GM12878 (cell line): ENCODE measurements around the gene PGA3. TPM values are rescaled to one million over a fixed set of nuclear protein-coding genes. Genes with fewer than 3 reads are reported as not detected.

Experiments used
- ATAC-seq: fragments of 200-7000 bp; cut with Tn5 transposase; 3 replicates; pipeline ENCODE4 v1.9.1; 2020; ENCODE audit warnings: mild to moderate bottlenecking, moderate library complexity
- BruUV-seq: library from RNA; stranded (reverse); fragments of 400-500 nt; replicated peaks from 2 replicates; lab custom pipeline; 2021; lab: Mats Ljungman, UMichigan
- CTCF ChIA-PET: fragments of 300-600 bp; sonication (Branson Sonifier 250); formaldehyde crosslinking; extraction: SDS; loops from one replicate; lab custom pipeline; 2021; ENCODE audit warnings: inconsistent platforms; lab: Yijun Ruan, JAX
- POLR2A ChIA-PET: fragments of 350-600 bp; formaldehyde crosslinking; extraction: SDS; loops from one replicate; lab custom pipeline; 2021; ENCODE audit warnings: inconsistent platforms; lab: Charles Lee
- RAD21 ChIA-PET: fragments of 300-600 bp; sonication (Branson Sonifier 250); formaldehyde crosslinking; loops from one replicate; lab custom pipeline; 2023; ENCODE audit warnings: antibody characterized with exemption; ENCODE audit not compliant: unreplicated experiment; lab: Charles Lee
- SMC1A ChIA-PET: fragments of 300-600 bp; sonication (Branson Sonifier 250); formaldehyde crosslinking; loops from one replicate; lab custom pipeline; 2023; ENCODE audit not compliant: unreplicated experiment, uncharacterized antibody; lab: Charles Lee
- DNase-seq: peaks from one replicate; pipeline ENCODE4 v3.0.0-alpha.2; 2011; ENCODE audit warnings: low read depth, low spot score
- FAIRE-seq: peaks from 3 replicates; lab custom pipeline; 2011; peaks lifted over from hg19 to GRCh38; lab: Jason Lieb, UNC
- H2AFZ ChIP-seq: 2 replicates; pipeline ENCODE4 v1.6.0; 2011; ENCODE audit warnings: low read depth, low read length, control low read depth; ENCODE audit not compliant: control insufficient read depth
- H3K27ac ChIP-seq: 2 replicates; pipeline ENCODE4 v1.5.1; 2011; ENCODE audit warnings: control low read depth; ENCODE audit not compliant: control insufficient read depth, insufficient read depth
- H3K27me3 ChIP-seq, 2 experiments: replicated peaks in 1 of 2; 2 replicates each; pipeline versions ENCODE4 v1.6.0 to v1.6.1; 2011; ENCODE audit warnings: low read length in 1 of 2; ENCODE audit not compliant: control insufficient read depth in 2 of 2, insufficient read depth in 2 of 2
- H3K36me3 ChIP-seq, 2 experiments: 2 replicates each; pipeline ENCODE4 v1.5.1; 2011; ENCODE audit warnings: low read length in 1 of 2; ENCODE audit not compliant: control insufficient read depth in 2 of 2, insufficient read depth in 2 of 2
- H3K4me1 ChIP-seq: 2 replicates; pipeline ENCODE4 v1.6.1; 2011; ENCODE audit warnings: mild to moderate bottlenecking, low read length, moderate library complexity, mixed read lengths; ENCODE audit not compliant: control insufficient read depth, insufficient read depth
- H3K4me2 ChIP-seq: 2 replicates; pipeline ENCODE4 v1.6.0; 2011; ENCODE audit warnings: control low read depth; ENCODE audit not compliant: control insufficient read depth, insufficient read depth
- H3K4me3 ChIP-seq: fragments of 200-600 bp; sonication (generic); 2 replicates; pipeline ENCODE4 v1.5.1; 2016
- H3K79me2 ChIP-seq: 2 replicates; pipeline ENCODE4 v1.6.0; 2011; ENCODE audit warnings: low read length; ENCODE audit not compliant: control insufficient read depth, insufficient read depth
- H3K9ac ChIP-seq: 2 replicates; pipeline ENCODE4 v1.8.0; 2011; ENCODE audit warnings: low read length, control low read depth, mixed read lengths; ENCODE audit not compliant: control insufficient read depth, insufficient read depth
- H3K9me3 ChIP-seq: replicated peaks from 3 replicates; pipeline ENCODE4 v1.5.1; 2011; ENCODE audit warnings: mild to moderate bottlenecking, low read length; ENCODE audit not compliant: control insufficient read depth, insufficient read depth
- H4K20me1 ChIP-seq: 2 replicates; pipeline ENCODE4 v1.6.0; 2011; ENCODE audit not compliant: control insufficient read depth, insufficient read depth
- HDGF ChIP-seq: fragments of 450-650 bp; IDR thresholded peaks from 2 replicates; pipeline ENCODE4 v1.6.1; 2016; ENCODE audit warnings: antibody characterized with exemption
- LARP7 ChIP-seq: fragments of 450-650 bp; IDR thresholded peaks from 2 replicates; pipeline ENCODE4 v1.6.1; 2017; ENCODE audit warnings: mild to moderate bottlenecking
- WRNIP1 ChIP-seq: IDR thresholded peaks from 2 replicates; pipeline ENCODE4 v1.6.1; 2011; ENCODE audit warnings: low read depth, low read length, improper control_type of control experiment, borderline replicate concordance
- WGBS: methylation state at CpG from one replicate; pipeline ENCODE4 v1.1.6; 2016; ENCODE audit warnings: low lambda C conversion rate; ENCODE audit not compliant: insufficient replicate concordance, insufficient coverage; ENCODE audit errors: missing lambda C conversion rate; 5-methylcytosine and 5-hydroxymethylcytosine counted together
- in situ Hi-C: fragments of 300-500 bp; cut with MboI; formaldehyde crosslinking; loops from 9 replicates; pipeline ENCODE4 v1.14.3; 2018; ENCODE audit warnings: mixed read lengths
- intact Hi-C: fragments of 100-400 bp; cut with micrococcal nuclease; formaldehyde crosslinking; loops from one replicate; pipeline ENCODE4 v1.14.2; 2022; ENCODE audit not compliant: unreplicated experiment
- polyA plus RNA-seq, 11 experiments: library from polyadenylated mRNA; depleted of rRNA in 4 of 11; unstranded in 6 of 11; stranded (reverse) in 5 of 11; fragments of >200 nt; fragmentation: Nextera tagmentation in 4 of 11; fragmentation: Illumina TruSeq in 1 of 11; extraction: Ambion mirVana in 4 of 11; extraction: Trizol in 1 of 11; gene quantifications; 1 replicate in 1 of 11; 2 replicates in 10 of 11; pipeline versions ENCODE4 v1.2.1 to v1.2.3, GENCODE V29; 2011 to 2016; ENCODE audit warnings: inconsistent platforms in 2 of 11, missing spikeins in 2 of 11, low read depth in 1 of 11
- total RNA-seq, 4 experiments: library from RNA; depleted of rRNA in 3 of 4; stranded (reverse); fragments of >200 nt in 3 of 4; fragmentation: Illumina TruSeq in 1 of 4; extraction: Trizol in 1 of 4; gene quantifications; 2 replicates each; pipeline versions ENCODE4 v1.2.1 to v1.2.3, GENCODE V29; 2013 to 2021

Gene PGA3
- total and polyA plus RNA-seq, 10 of the 15 experiments (the other 5 are each of a cell fraction or from before 2014, with no cell fraction given), result not detected

DNA sequence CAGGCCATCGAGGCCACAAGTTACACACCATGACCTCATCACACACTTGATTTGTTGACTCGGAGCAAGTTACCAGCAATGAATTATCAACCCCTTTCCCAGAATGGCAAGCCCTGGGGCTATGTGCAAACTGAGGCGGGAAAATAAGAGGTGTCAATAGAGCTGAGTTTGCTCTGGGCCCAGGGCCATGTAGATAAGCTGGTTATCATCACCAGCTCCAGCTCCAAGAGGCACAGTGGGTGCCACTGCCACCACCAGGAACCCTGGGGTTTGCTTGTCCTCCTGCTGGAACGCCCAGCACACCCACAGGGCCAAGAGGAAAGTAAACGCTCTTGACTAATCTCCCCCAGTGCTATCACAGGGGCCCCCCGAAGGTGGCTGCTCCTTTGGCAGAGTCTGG lies 29.0 kb upstream of the PGA3 start:
- H3K4me3 ChIP-seq, result no peak overlapping the region
- 31% methylated on average over 6 of the region's 6 CpGs for WGBS
- FAIRE-seq (no peak), ATAC-seq (no peak), DNase-seq (no peak)
- SMC1A ChIA-PET, result interaction anchor here (1.1 to 1.5 kb wide), 3 partner anchors 8 to 342 kb away, joined by 4 to 5 read pairs (median 4); no protein-coding TSS in a partner anchor
- intact Hi-C loops (no loop called here), in situ Hi-C loops (no loop called here)
- no peak overlapping the region for H3K27ac ChIP-seq
- BruUV-seq, result no TSS peak
- H3K27me3 ChIP-seq, result no peaks in the 10 kb centered on the region; a peak in 1 of 4 replicates
- POLR2A ChIA-PET, result interaction anchor here (0.6 kb wide), 1 partner anchor 260 kb away, joined by 3 read pairs; the partner anchor contains the start of gene TMEM109
- RAD21 ChIA-PET, result interaction anchor here (0.8 to 1.0 kb wide), 2 partner anchors 41 to 343 kb away, joined by 3 to 6 read pairs; no protein-coding TSS in a partner anchor
- no peaks in the 10 kb centered on the region for H3K4me1 ChIP-seq
- no peak overlapping the region for H3K9ac ChIP-seq
- CTCF ChIA-PET, result interaction anchor here (0.7 to 5.7 kb wide), 5 partner anchors 13 to 343 kb away, joined by 3 to 35 read pairs (median 8); no protein-coding TSS in a partner anchor
- peaks cover 2% of the 10 kb centered on the region; the same call in 2 of the 3 replicates for H3K9me3 ChIP-seq
- H4K20me1 ChIP-seq, result no peaks in the 10 kb centered on the region
- H2AFZ ChIP-seq, result no peak overlapping the region
- TF ChIP-seq WRNIP1 (no peak), HDGF (no peak)
- no peak overlapping the region for H3K4me2 ChIP-seq
- H3K36me3 ChIP-seq, result no peaks in the 10 kb centered on the region
- no peaks in the 10 kb centered on the region for H3K79me2 ChIP-seq

DNA sequence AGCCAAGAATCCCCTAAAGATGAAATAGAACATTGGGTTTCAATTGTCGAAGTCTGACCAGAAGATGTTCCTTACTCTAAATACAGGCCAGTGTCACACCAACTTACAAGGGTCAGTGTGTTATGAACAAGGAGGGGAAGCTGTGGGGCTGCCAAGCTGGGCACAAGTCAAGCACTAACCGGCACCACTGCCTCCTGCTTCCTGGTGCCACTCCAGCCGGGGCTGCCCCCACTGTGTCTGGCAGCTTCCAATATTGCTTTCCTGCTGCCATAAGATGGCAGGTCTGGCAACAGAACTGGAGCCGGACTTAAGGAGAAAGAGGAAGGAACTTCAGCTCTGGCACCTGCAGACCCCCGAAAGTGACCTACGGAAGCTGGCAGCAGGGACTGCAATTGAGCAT lies 28.4 kb upstream of the PGA3 start:
- ChIA-PET POLR2A (no interaction called here), SMC1A (interaction anchor here (0.9 to 1.2 kb wide), 2 partner anchors 12 to 16 kb away, joined by 3 read pairs; no protein-coding TSS in a partner anchor), RAD21 (no interaction called here), CTCF (interaction anchor here (0.6 to 5.7 kb wide), 4 partner anchors 13 to 402 kb away, joined by 3 to 35 read pairs (median 4); no protein-coding TSS in a partner anchor)
- H3K4me2 ChIP-seq, result no peak overlapping the region
- no peaks in the 10 kb centered on the region; a peak in 1 of 4 replicates for H3K27me3 ChIP-seq
- no peaks in the 10 kb centered on the region for H3K4me1 ChIP-seq
- ATAC-seq (no peak), FAIRE-seq (no peak), DNase-seq (no peak)
- H2AFZ ChIP-seq, result no peak overlapping the region
- peaks cover 2% of the 10 kb centered on the region; the same call in 2 of the 3 replicates for H3K9me3 ChIP-seq
- WGBS, result 21% methylated on average over 6 of the region's 6 CpGs
- no peaks in the 10 kb centered on the region for H3K36me3 ChIP-seq
- in situ Hi-C loops, result no loop called here
- no peaks in the 10 kb centered on the region for H4K20me1 ChIP-seq
- TF ChIP-seq LARP7, result no peak
- H3K27ac ChIP-seq, result no peak overlapping the region
- no peaks in the 10 kb centered on the region for H3K79me2 ChIP-seq
- BruUV-seq, result no TSS peak
- intact Hi-C loops, result no loop called here
- H3K4me3 ChIP-seq, result no peak overlapping the region
- no peak overlapping the region for H3K9ac ChIP-seq
